ENCODE data around the gene CABP4. TPM values are rescaled to one million over a fixed set of nuclear protein-coding genes. Genes with fewer than 3 reads are reported as not detected.

CABP4 gene
- total RNA-seq, 4 donors from 2014 or later = 0.67 to 1.9 TPM; not detected in 2

DNA sequence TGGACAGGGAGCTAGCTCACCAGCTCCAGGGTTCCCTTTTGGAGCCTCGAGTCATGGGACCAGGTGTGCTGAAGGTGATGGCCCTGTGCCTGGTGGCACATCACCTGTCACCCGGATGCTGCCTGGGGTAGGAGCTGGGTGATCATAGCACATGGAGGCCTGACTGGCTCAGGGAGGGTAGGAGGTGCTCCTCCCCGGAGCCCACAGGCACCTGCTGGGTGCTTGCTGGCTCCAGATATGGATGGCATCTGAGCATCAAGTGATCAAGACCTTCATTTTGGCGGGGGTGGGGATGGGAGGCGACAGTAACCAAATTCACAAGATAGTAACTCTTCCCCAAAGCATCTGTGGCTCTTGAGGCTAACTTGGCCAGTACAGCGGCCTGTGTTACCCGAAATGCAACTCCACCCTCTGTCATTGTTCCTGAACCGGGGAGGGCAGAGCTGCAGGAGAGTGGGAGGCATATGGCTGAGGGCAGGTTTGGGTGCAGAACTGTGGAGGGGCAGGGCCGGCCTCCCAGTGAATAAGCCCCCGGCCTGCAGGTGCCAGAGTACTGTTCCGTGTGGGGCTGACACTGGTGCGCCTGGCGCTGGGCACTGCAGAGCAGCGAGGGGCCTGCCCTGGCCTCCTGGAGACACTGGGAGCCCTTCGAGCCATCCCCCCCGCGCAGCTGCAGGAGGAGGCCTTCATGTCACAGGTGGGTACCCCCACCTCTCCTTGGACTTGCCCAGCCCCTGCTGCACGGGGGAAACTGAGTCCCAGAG, 46.5 kb upstream of the CABP4 start:
- Histone ChIP-seq H3K27me3 (peaks cover 0 to 20% of the 10 kb centered on the region in 2 donors), H3K27ac (no peak overlapping the region), H3K4me1 (no peaks in the 10 kb centered on the region), H3K9me3 (no peaks in the 10 kb centered on the region), H3K4me3 (no peak overlapping the region), H3K36me3 (no peaks in the 10 kb centered on the region)
- TF ChIP-seq CTCF (IDR thresholded peaks at IDR 0.05) = no peak
- no peak for TF ChIP-seq POLR2A (IDR thresholded peaks at IDR 0.05)
- intact Hi-C loops (cut with DNase I; ENCODE audit: low total_unique reads) = no loop called here
- DNase-seq = no peak

- Histone ChIP-seq H3K9me3 (no peaks in the 10 kb centered on the region), H3K27me3 (peaks cover 0 to 20% of the 10 kb centered on the region in 2 donors), H3K27ac (no peak overlapping the region), H3K36me3 (no peaks in the 10 kb centered on the region), H3K4me3 (no peak overlapping the region), H3K4me1 (no peaks in the 10 kb centered on the region)
- no peak for DNase-seq
- intact Hi-C loops (cut with DNase I; ENCODE audit: low total_unique reads) = no loop called here
- TF ChIP-seq CTCF (IDR thresholded peaks at IDR 0.05) (no peak), POLR2A (IDR thresholded peaks at IDR 0.05) (no peak)
Observed at GRCh38 chr11:67409261-67409666, 45.9 kb upstream of the CABP4 start.

DNA sequence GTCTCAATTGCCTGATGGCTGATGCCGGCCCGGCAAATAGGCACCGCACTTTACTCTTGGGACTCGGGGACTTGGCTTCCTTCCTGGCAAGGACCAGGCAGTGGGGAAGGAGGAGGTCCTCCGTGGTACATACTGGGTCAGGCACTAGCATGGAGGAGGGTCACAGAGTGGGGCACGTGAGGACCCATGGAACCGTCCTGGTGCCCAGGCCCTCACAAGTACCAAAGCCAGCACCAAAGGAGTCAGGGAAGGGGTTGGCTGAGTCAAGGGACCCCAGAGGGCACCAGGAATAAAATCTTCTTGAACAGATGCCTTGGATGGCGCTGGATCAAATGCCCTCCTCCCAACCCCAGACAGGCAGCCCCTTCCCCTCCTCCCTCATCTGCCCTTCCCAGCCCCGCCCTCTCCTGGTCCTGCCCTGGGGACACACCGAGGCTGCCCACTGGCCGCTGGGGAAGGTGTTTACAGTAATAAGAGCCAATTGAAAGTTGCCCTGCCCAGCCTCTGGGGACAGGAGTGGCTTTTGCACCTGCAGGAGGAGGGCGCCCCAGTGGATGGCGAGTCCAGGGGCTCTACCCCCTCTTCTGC, 45.3 kb upstream of the CABP4 start:
- TF ChIP-seq POLR2A (IDR thresholded peaks at IDR 0.05) (no peak), CTCF (IDR thresholded peaks at IDR 0.05) (no peak)
- Histone ChIP-seq H3K4me3 (no peak overlapping the region), H3K9me3 (no peaks in the 10 kb centered on the region), H3K4me1 (no peaks in the 10 kb centered on the region), H3K27ac (no peak overlapping the region), H3K27me3 (peaks cover 0 to 20% of the 10 kb centered on the region in 2 donors), H3K36me3 (no peaks in the 10 kb centered on the region)
- intact Hi-C loops (cut with DNase I; ENCODE audit: low total_unique reads) = no loop called here
- DNase-seq = no peak

GRCh38 chr11:67410369-67410831, 44.8 kb upstream of the CABP4 start:
- no peak for TF ChIP-seq POLR2A (IDR thresholded peaks at IDR 0.05)
- TF ChIP-seq CTCF (IDR thresholded peaks at IDR 0.05) = no peak
- H3K27me3 ChIP-seq = peaks cover 0 to 20% of the 10 kb centered on the region in 2 donors
- no peaks in the 10 kb centered on the region for H3K36me3 ChIP-seq
- DNase-seq = no peak
- no peak overlapping the region for H3K4me3 ChIP-seq
- intact Hi-C loops (cut with DNase I; ENCODE audit: low total_unique reads) = no loop called here
- H3K4me1 ChIP-seq = no peaks in the 10 kb centered on the region
- no peaks in the 10 kb centered on the region for H3K9me3 ChIP-seq
- no peak overlapping the region for H3K27ac ChIP-seq

Measured in uterus (tissue), 4 donors.